ENCODE results near the gene CDC42SE2. TPM values are rescaled to one million over a fixed set of nuclear protein-coding genes. Genes with fewer than 3 reads are reported as not detected.
"Not testable (repeated sequence)": the region's sequence is repeated elsewhere in the genome, so short reads cannot be mapped to it uniquely, and the experiment has no call there.

The CDC42SE2 gene
- total RNA-seq, 1 donor from 2014 or later = 23.6 TPM

DNA sequence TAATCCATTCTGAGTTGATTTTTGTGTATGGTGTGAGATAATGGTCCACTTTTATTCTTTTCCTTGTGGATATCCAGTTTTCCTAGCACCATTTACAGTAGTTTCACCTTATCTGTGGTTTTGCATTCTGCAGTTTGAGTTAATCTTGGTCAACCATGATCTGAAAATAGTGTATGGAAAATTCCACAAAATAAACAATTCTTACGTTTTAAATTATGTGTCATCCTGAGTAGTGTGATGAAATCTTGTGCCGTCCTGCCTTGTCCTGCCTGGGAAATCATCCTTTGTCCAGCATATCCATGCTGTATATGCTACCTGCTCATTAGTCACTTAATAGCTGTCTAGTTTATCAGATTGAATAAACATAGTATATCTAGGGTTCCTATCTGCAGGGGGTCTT is 42.1 kb downstream of the CDC42SE2 start:
- TF ChIP-seq, protein P1, sequence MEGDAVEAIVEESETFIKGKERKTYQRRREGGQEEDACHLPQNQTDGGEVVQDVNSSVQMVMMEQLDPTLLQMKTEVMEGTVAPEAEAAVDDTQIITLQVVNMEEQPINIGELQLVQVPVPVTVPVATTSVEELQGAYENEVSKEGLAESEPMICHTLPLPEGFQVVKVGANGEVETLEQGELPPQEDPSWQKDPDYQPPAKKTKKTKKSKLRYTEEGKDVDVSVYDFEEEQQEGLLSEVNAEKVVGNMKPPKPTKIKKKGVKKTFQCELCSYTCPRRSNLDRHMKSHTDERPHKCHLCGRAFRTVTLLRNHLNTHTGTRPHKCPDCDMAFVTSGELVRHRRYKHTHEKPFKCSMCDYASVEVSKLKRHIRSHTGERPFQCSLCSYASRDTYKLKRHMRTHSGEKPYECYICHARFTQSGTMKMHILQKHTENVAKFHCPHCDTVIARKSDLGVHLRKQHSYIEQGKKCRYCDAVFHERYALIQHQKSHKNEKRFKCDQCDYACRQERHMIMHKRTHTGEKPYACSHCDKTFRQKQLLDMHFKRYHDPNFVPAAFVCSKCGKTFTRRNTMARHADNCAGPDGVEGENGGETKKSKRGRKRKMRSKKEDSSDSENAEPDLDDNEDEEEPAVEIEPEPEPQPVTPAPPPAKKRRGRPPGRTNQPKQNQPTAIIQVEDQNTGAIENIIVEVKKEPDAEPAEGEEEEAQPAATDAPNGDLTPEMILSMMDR (IDR thresholded peaks at IDR 0.05; ENCODE audit: unreplicated experiment) = no peak
- Mint-ChIP-seq H3K27ac (no peak overlapping the region), H3K27me3 (ENCODE audit: low read depth) (no peaks in the 10 kb centered on the region), H3K36me3 (peaks cover 20% of the 10 kb centered on the region), H3K9me3 (peaks cover 17% of the 10 kb centered on the region), H3K4me1 (peaks cover 13% of the 10 kb centered on the region), H3K4me3 (no peak overlapping the region)
- no peak for DNase-seq (ENCODE audit: low spot score in 2 of 2, unreplicated experiment in 2 of 2)

DNA sequence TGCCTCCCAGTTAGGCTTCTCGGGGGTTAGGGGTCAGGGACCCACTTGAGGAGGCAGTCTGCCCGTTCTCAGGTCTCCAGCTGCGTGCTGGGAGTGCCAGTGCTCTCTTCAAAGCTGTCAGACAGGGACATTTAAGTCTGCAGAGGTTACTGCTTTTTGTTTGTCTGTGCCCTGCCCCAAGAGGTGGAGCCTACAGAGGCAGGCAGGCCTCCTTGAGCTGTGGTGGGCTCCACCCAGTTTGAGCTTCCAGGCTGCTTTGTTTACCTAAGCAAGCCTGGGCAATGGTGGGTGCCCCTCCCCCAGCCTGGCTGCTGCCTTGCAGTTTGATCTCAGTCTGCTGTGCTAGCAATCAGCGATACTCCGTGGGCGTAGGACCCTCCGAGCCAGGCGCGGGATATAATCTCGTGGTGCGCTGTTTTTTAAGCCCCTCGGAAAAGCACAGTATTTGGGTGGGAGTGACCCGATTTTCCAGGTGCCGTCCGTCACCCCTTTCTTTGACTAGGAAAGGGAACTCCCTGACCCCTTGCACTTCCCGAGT is 48.5 kb downstream of the CDC42SE2 start:
- not testable (repeated sequence) for H3K36me3 Mint-ChIP-seq; H3K9me3 Mint-ChIP-seq; DNase-seq (ENCODE audit: low spot score in 2 of 2, unreplicated experiment in 2 of 2); H3K27me3 Mint-ChIP-seq (ENCODE audit: low read depth)
- H3K4me3 Mint-ChIP-seq = peak overlapping the region; percentile 71
- peak overlapping the region; percentile 66 for H3K27ac Mint-ChIP-seq
- H3K4me1 Mint-ChIP-seq = peaks cover 25% of the 10 kb centered on the region

DNA sequence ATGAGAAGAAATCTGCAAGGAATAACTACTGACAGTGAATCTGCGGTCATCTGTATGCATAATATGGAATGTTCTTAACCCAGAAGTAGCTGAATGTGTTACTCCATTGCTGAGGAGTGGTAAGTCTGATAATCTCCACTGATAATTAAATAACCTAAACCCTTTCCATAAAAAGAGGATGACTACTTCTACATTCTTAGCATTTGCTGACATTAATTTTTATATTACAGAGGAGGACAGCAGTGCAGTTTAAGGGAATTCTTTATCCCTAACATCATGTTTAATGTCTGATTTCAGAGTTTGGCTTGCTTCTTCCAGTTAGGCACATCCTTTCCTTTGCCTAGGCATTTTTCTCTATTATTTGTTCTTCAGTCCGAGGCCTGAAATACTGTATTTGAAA is 52.2 kb downstream of the CDC42SE2 start:
- Mint-ChIP-seq H3K9me3 (peaks cover 5% of the 10 kb centered on the region), H3K4me3 (no peak overlapping the region), H3K27ac (peak overlapping the region; percentile 47), H3K36me3 (peaks cover 17% of the 10 kb centered on the region), H3K4me1 (peaks cover 27% of the 10 kb centered on the region), H3K27me3 (ENCODE audit: low read depth) (no peaks in the 10 kb centered on the region)
- no peak for DNase-seq (ENCODE audit: low spot score in 2 of 2, unreplicated experiment in 2 of 2)
- TF ChIP-seq, protein P1 (IDR thresholded peaks at IDR 0.05; ENCODE audit: unreplicated experiment) = no peak

DNA sequence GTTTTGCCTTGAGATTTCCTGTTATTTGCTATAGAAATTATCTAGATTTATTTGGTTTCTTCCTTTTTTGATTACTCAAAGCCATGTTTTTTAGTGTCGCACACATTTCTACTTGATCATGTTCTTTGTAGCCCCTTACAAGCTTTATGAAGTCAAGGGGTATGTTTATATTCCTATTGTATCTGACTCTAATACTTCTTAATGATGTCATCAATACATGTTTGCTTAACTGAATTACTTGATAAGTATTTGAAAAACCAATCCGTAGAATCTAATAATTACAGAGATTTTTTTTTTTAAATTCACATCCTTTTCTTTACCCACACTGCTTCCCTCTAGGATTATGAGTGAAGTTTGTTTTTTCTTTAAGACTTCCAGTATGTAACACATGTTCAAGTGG is 53.0 kb downstream of the CDC42SE2 start:
- no peak for DNase-seq (ENCODE audit: low spot score in 2 of 2, unreplicated experiment in 2 of 2)
- H3K36me3 Mint-ChIP-seq = peaks cover 20% of the 10 kb centered on the region
- H3K9me3 Mint-ChIP-seq = peaks cover 6% of the 10 kb centered on the region
- TF ChIP-seq, protein P1 (IDR thresholded peaks at IDR 0.05; ENCODE audit: unreplicated experiment) = no peak
- H3K4me3 Mint-ChIP-seq = no peak overlapping the region
- peaks cover 27% of the 10 kb centered on the region for H3K4me1 Mint-ChIP-seq
- no peaks in the 10 kb centered on the region for H3K27me3 Mint-ChIP-seq (ENCODE audit: low read depth)
- peak overlapping the region; percentile 47 for H3K27ac Mint-ChIP-seq

DNA sequence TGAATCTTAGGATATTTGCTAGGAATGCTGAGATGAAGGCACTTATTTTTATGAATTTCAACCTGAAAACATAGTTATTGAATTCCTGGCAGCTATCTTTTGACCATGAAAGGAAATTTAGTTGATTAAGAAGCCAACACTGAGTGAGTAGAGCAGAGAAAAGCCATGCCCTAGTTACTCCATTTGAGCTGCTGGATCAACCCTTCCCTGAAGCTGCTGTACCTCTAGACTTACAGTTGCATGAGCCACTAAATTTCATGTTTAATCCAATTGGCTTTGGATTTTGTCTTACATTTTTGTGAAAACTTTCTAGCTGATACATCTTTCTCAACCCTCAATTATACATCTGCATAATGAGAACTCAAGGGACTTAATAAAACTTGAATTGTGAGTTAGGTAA is 54.6 kb downstream of the CDC42SE2 start:
- Mint-ChIP-seq H3K36me3 (peaks cover 26% of the 10 kb centered on the region), H3K4me1 (peaks cover 27% of the 10 kb centered on the region), H3K9me3 (peaks cover 6% of the 10 kb centered on the region), H3K4me3 (no peak overlapping the region), H3K27me3 (ENCODE audit: low read depth) (no peaks in the 10 kb centered on the region), H3K27ac (no peak overlapping the region)
- TF ChIP-seq, protein P1 (IDR thresholded peaks at IDR 0.05; ENCODE audit: unreplicated experiment) = no peak
- no peak for DNase-seq (ENCODE audit: low spot score in 2 of 2, unreplicated experiment in 2 of 2)

DNA sequence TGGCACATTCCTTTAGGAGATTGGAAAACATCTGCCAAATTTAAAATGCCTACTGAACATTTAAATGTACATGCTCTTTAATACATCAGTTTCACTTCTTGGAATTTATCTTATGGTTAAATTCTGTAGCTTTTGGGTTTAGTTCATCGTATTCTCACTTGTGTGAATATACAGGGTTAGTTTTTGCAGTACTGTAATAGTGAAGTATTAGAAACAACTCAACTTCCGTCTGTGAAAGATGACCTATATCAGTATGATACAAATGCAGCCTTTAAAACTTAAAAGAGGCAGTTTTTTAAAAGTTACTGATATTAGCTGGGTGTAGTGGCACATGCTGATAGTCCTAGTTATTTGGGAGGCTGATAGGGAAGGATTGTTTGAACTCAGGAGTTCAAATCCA is 57.2 kb downstream of the CDC42SE2 start:
- H3K36me3 Mint-ChIP-seq = peaks cover 26% of the 10 kb centered on the region
- peaks cover 20% of the 10 kb centered on the region for H3K4me1 Mint-ChIP-seq
- H3K4me3 Mint-ChIP-seq = no peak overlapping the region
- H3K27ac Mint-ChIP-seq = no peak overlapping the region
- H3K27me3 Mint-ChIP-seq (ENCODE audit: low read depth) = no peaks in the 10 kb centered on the region
- H3K9me3 Mint-ChIP-seq = peaks cover 6% of the 10 kb centered on the region
- TF ChIP-seq, protein P1 (IDR thresholded peaks at IDR 0.05; ENCODE audit: unreplicated experiment) = no peak
- no peak for DNase-seq (ENCODE audit: low spot score in 2 of 2, unreplicated experiment in 2 of 2)
